Endothelial cell of umbilical vein (primary cell): ENCODE results near the gene FLT3LG. TPM values are rescaled to one million over a fixed set of nuclear protein-coding genes. Genes with fewer than 3 reads are reported as not detected.

ENCODE experiments used
- BruUV-seq: library from RNA; stranded (reverse); fragments of 400-500 nt; replicated peaks from 2 replicates; lab custom pipeline; 2021; lab: Mats Ljungman, UMichigan
- CTCF ChIA-PET: fragments of 300-600, 350-600 bp; sonication (Branson Sonifier 250); formaldehyde crosslinking; loops from one replicate; lab custom pipeline; 2021; ENCODE audit warnings: antibody characterized with exemption, inconsistent platforms; lab: Charles Lee
- POLR2A ChIA-PET: fragments of 300-600, 350-600 bp; sonication (Branson Sonifier 250); formaldehyde crosslinking; loops from one replicate; lab custom pipeline; 2021; ENCODE audit warnings: antibody characterized with exemption, inconsistent platforms; lab: Charles Lee
- DNase-seq: peaks from one replicate; pipeline ENCODE4 v3.0.0-alpha.2; 2011; ENCODE audit warnings: low read depth, low spot score
- FAIRE-seq: peaks from 2 replicates; lab custom pipeline; 2011; peaks lifted over from hg19 to GRCh38; lab: Jason Lieb, UNC
- H2AFZ ChIP-seq: 2 replicates; pipeline ENCODE4 v1.6.0; 2012; ENCODE audit warnings: low read depth, low read length, control low read depth, inconsistent platforms
- H3K27ac ChIP-seq: 2 replicates; pipeline ENCODE4 v1.5.1; 2011; ENCODE audit warnings: low read depth, mild to moderate bottlenecking, control low read depth, low read length, moderate library complexity; ENCODE audit not compliant: insufficient read depth
- H3K27me3 ChIP-seq, 2 experiments: 2 replicates each; pipeline versions ENCODE4 v1.6.0 to v1.6.1; 2011; ENCODE audit warnings: low read length in 2 of 2, mixed read lengths in 1 of 2; ENCODE audit not compliant: control insufficient read depth in 2 of 2, insufficient read depth in 2 of 2
- H3K36me3 ChIP-seq, 2 experiments: 2 replicates in 1 of 2; 3 replicates in 1 of 2; pipeline ENCODE4 v1.5.1; 2011; ENCODE audit warnings: low read length in 2 of 2, mild to moderate bottlenecking in 1 of 2, moderate library complexity in 1 of 2; ENCODE audit not compliant: control insufficient read depth in 2 of 2, insufficient read depth in 2 of 2; ENCODE audit errors: extremely low read depth in 1 of 2
- H3K4me1 ChIP-seq: 3 replicates; pipeline ENCODE4 v1.5.1; 2011; ENCODE audit warnings: mild to moderate bottlenecking, low read length; ENCODE audit not compliant: control insufficient read depth, insufficient read depth; ENCODE audit errors: extremely low read depth
- H3K4me2 ChIP-seq: 2 replicates; pipeline ENCODE4 v1.6.1; 2011; ENCODE audit warnings: low read length, control low read depth, mixed read lengths; ENCODE audit not compliant: insufficient read depth
- H3K4me3 ChIP-seq, 3 experiments: fragments of 200-600 bp in 1 of 3; sonication (generic), shearing (Covaris generic) in 1 of 3; replicated peaks in 1 of 3; 2 replicates each; pipeline ENCODE4 v1.5.1; 2011 to 2016; ENCODE audit warnings: control low read depth in 3 of 3, low read length in 3 of 3, mild to moderate bottlenecking in 2 of 3, inconsistent platforms in 1 of 3, low read depth in 1 of 3, moderate library complexity in 1 of 3; ENCODE audit not compliant: insufficient read depth in 1 of 3
- H3K79me2 ChIP-seq: 2 replicates; pipeline ENCODE4 v1.6.0; 2012; ENCODE audit warnings: low read length, inconsistent platforms; ENCODE audit not compliant: control insufficient read depth, insufficient read depth
- H3K9ac ChIP-seq: replicated peaks from 2 replicates; pipeline ENCODE3; 2011; ENCODE audit warnings: low read length, control low read depth; ENCODE audit not compliant: insufficient read depth; ENCODE audit errors: extremely low read depth
- H3K9me1 ChIP-seq: replicated peaks from 3 replicates; pipeline ENCODE4 v1.6.0; 2011; ENCODE audit warnings: mild to moderate bottlenecking, low read length; ENCODE audit not compliant: control insufficient read depth, insufficient read depth; ENCODE audit errors: extremely low read depth
- H3K9me3 ChIP-seq: replicated peaks from 2 replicates; pipeline ENCODE4 v1.5.1; 2012; ENCODE audit warnings: low read length, inconsistent platforms; ENCODE audit not compliant: control insufficient read depth, insufficient read depth
- H4K20me1 ChIP-seq: replicated peaks from 2 replicates; pipeline ENCODE3; 2011; ENCODE audit warnings: mild to moderate bottlenecking, low read length; ENCODE audit not compliant: control insufficient read depth, insufficient read depth; ENCODE audit errors: extremely low read depth
- JUN ChIP-seq: IDR thresholded peaks from 2 replicates; pipeline ENCODE4 v1.6.1; 2011; ENCODE audit warnings: borderline replicate concordance, low read depth; ENCODE audit not compliant: insufficient read length, insufficient read depth
- POLR2A ChIP-seq: IDR thresholded peaks from 2 replicates; pipeline ENCODE4 v1.6.1; 2012; ENCODE audit warnings: low read depth, mild to moderate bottlenecking, control low read depth, low read length
- POLR2AphosphoS5 ChIP-seq: IDR thresholded peaks from 2 replicates; pipeline ENCODE4 v1.6.1; 2012; ENCODE audit warnings: low read depth, mild to moderate bottlenecking, control low read depth, low read length, moderate library complexity; ENCODE audit not compliant: insufficient read depth
- dilution Hi-C: fragments of 300-500 bp; cut with MboI; formaldehyde crosslinking; loops from one replicate; pipeline ENCODE4 v1.15.0; 2019; ENCODE audit warnings: low sequenced_read_pairs; ENCODE audit not compliant: extremely low pct_ligation_motif_present
- intact Hi-C: fragments of 100-400 bp; cut with micrococcal nuclease; formaldehyde crosslinking; loops from one replicate; pipeline ENCODE4 v1.10.0; 2022
- polyA plus RNA-seq, 4 experiments: library from polyadenylated mRNA; depleted of rRNA in 3 of 4; stranded (reverse) in 3 of 4; unstranded in 1 of 4; fragments of >200 nt; gene quantifications; 2 replicates each; pipeline versions ENCODE4 v1.2.1 to v1.2.3, GENCODE V29; 2011 to 2012; ENCODE audit warnings: missing spikeins in 1 of 4
- total RNA-seq: library from RNA; stranded (reverse); gene quantifications from 2 replicates; pipeline ENCODE4 v1.2.3, GENCODE V29; 2021
- TF ChIP-seq, protein P1 (sequence below): IDR thresholded peaks from 2 replicates; pipeline ENCODE4 v1.6.1; 2011; ENCODE audit not compliant: insufficient read depth, insufficient read length
- TF ChIP-seq, protein P2 (sequence below), 2 donors: IDR thresholded peaks; 1 replicate in 1 of 2; 2 replicates in 1 of 2; pipeline ENCODE4 v1.5.1; 2011; ENCODE audit warnings: low read length in 2 of 2, mild to moderate bottlenecking in 2 of 2, moderate library complexity in 2 of 2, control low read depth in 1 of 2, inconsistent platforms in 1 of 2, low read depth in 1 of 2; ENCODE audit not compliant: insufficient read depth in 1 of 2; ENCODE audit errors: extremely low read depth in 1 of 2

FLT3LG gene
- total and polyA plus RNA-seq, 2 donors (not counting 3 experiments of a cell fraction or from before 2014, with no cell fraction given): 5.0 to 5.7 TPM

DNA sequence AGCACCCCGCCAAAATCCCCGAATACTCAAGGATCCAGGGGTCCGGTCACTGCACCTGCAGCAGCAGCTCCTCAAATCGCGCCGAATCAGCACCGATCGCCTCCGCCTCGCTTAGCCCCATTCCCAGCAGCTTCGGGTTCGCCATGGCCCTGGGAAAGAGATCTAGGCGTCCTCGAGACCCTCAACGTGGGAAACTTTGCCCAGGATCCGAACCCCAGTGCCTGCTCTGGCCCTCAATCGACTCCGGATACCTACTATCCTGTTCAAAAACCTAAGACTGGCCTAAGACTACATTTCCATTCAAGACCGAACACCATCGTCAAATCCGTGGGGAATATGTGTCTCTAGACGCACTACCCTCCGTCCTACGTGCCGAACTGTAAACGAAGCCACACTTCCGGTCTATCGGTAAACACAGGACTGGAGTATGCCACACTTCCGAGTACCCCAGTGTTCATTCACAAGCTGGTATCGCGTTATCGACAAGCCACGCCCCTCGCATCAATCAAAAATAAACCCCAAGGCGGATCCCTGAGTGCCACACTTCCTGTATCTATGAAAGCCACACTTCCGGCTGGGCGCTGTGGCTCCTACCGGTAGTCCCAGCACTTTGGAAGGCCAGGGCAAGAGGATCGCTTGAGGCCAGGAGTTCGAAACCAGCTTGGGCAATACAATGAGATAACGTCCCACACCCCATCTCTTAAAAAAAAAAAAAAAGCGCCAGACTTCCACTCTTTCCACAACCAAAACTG, 22.4 kb upstream of the FLT3LG start, which contains the start of gene PIH1D1:
TSS of gene PIH1D1 (minus strand) at position 385 of the 752 bp plus-strand sequence. CDS start at position 145, 240 bp downstream.
- POLR2A ChIA-PET: interaction anchor here (0.6 kb wide), 1 partner anchor 8 kb away, joined by 3 read pairs; no protein-coding TSS in a partner anchor
- FAIRE-seq (peak; percentile 100), DNase-seq (peak; percentile 99)
- H3K4me2 ChIP-seq: peak within 1 kb of the TSS; percentile 78
- peaks cover 11% of the 10 kb centered on the region for H3K79me2 ChIP-seq
- H3K27me3 ChIP-seq: no peaks in the 10 kb centered on the region
- H3K9ac ChIP-seq: peak within 1 kb of the TSS; percentile 92
- peak within 1 kb of the TSS; percentile 75 for H2AFZ ChIP-seq
- intact Hi-C loops: loop anchor here (1.0 to 5.0 kb wide), 5 partner anchors 8 to 426 kb away; partner anchors contain the start of genes AKT1S1, FLT3LG, RPL13A and RRAS
- dilution Hi-C loops: no loop called here
- CTCF ChIA-PET: interaction anchor here (0.6 to 3.8 kb wide), 7 partner anchors 9 to 338 kb away, joined by 3 to 17 read pairs (median 4); partner anchors contain the start of genes FLT3LG, LIN7B and TEAD2
- TF ChIP-seq POLR2A (peak; percentile 93), POLR2AphosphoS5 (peak; percentile 87), JUN (no peak)
- TF ChIP-seq, protein P1, sequence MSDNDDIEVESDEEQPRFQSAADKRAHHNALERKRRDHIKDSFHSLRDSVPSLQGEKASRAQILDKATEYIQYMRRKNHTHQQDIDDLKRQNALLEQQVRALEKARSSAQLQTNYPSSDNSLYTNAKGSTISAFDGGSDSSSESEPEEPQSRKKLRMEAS: peak; percentile 68
- TF ChIP-seq, protein P2, sequence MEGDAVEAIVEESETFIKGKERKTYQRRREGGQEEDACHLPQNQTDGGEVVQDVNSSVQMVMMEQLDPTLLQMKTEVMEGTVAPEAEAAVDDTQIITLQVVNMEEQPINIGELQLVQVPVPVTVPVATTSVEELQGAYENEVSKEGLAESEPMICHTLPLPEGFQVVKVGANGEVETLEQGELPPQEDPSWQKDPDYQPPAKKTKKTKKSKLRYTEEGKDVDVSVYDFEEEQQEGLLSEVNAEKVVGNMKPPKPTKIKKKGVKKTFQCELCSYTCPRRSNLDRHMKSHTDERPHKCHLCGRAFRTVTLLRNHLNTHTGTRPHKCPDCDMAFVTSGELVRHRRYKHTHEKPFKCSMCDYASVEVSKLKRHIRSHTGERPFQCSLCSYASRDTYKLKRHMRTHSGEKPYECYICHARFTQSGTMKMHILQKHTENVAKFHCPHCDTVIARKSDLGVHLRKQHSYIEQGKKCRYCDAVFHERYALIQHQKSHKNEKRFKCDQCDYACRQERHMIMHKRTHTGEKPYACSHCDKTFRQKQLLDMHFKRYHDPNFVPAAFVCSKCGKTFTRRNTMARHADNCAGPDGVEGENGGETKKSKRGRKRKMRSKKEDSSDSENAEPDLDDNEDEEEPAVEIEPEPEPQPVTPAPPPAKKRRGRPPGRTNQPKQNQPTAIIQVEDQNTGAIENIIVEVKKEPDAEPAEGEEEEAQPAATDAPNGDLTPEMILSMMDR (IDR thresholded peaks at IDR 0.05; ENCODE audit: extremely low read depth in 1 of 2, insufficient read depth in 1 of 2, low read depth in 1 of 2, low read length in 2 of 2): no peak
- H4K20me1 ChIP-seq: no peaks in the 10 kb centered on the region
- H3K36me3 ChIP-seq: peaks cover 0 to 4% of the 10 kb centered on the region in 2 experiments
- TSS peak; percentile 72 for BruUV-seq
- H3K4me3 ChIP-seq: peak within 1 kb of the TSS; percentile 43 to 84 (median 80)
- H3K27ac ChIP-seq: peak within 1 kb of the TSS; percentile 83
- H3K4me1 ChIP-seq: peaks cover 11% of the 10 kb centered on the region
- H3K9me1 ChIP-seq: no peaks in the 10 kb centered on the region
- H3K9me3 ChIP-seq: no peaks in the 10 kb centered on the region
